ENCODE data around the gene AJAP1. TPM values are rescaled to one million over a fixed set of nuclear protein-coding genes. Genes with fewer than 3 reads are reported as not detected.

The AJAP1 gene
- total and polyA plus RNA-seq, 2 of the 8 experiments (the other 6 are each of a cell fraction or from before 2014, with no cell fraction given) = 1.9 to 6.2 TPM

DNA sequence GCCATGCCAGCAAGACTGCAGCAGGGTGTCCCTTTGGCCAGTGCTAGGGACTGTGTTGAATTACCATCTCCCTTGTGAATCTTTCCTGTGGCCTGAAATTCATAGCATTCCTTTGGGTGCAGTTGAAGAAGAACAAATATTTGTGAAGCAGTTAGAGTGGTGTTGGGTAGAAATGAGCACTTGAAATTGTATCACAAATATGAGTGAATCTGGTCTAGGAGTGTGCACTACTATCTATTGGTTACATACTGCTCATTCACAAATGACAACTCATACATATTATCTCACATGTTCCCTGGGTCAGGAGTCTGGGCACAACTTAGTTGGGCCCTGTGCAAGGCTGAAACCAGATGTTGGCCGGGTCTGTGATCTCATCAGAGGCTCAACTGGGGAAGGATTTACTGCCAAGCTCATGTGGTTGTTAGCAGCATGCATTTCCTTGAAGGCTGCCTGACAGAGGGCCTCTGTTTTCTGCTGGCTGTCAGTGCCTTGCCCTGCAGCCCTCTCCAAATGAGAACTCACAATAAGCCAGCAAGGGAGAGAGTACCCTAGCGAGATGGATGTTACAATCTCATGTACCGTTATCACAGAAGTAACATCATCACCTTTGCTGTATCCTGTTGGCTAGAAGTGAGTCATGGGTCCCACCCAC lies 23.8 kb downstream of the AJAP1 start (continued):
- TF ChIP-seq YY1 (IDR thresholded peaks at IDR 0.05; ENCODE audit: low read depth, low read length) (no peak), SRF (IDR thresholded peaks at IDR 0.05; ENCODE audit: low read depth, low read length) (no peak), MAFK (IDR thresholded peaks at IDR 0.05; ENCODE audit: low read depth, low read length) (no peak), POLR2A (IDR thresholded peaks at IDR 0.05; ENCODE audit: control extremely low read depth in 1 of 2, low read depth in 2 of 2, low read length in 2 of 2) (no peak), ATF2 (IDR thresholded peaks at IDR 0.05; ENCODE audit: low read length) (no peak), EP300 (IDR thresholded peaks at IDR 0.05; ENCODE audit: borderline replicate concordance in 1 of 2, low read depth in 2 of 2, low read length in 2 of 2) (no peak)

All from H1 (cell line).